Calu3 (cell line): Measurements from ENCODE around the gene MACROD2. TPM values are rescaled to one million over a fixed set of nuclear protein-coding genes. Genes with fewer than 3 reads are reported as not detected.

Experiments used
- BruUV-seq: library from RNA; stranded (reverse); fragments of 400-500 nt; replicated peaks from 2 replicates; lab custom pipeline; 2021; lab: Mats Ljungman, UMichigan
- CTCF ChIA-PET: fragments of 300-600 bp; sonication (Branson Sonifier 250); formaldehyde crosslinking; loops from one replicate; lab custom pipeline; 2022; ENCODE audit warnings: antibody characterized with exemption; lab: Charles Lee
- DNase-seq: peaks from one replicate; pipeline ENCODE4 v3.0.0; 2022
- H3K27ac Mint-ChIP-seq: one replicate; pipeline ENCODE4 v1.8.0; 2022; ENCODE audit warnings: mixed read lengths; ENCODE audit not compliant: unreplicated experiment
- H3K27me3 Mint-ChIP-seq: one replicate; pipeline ENCODE4 v1.8.0; 2022; ENCODE audit warnings: mixed read lengths; ENCODE audit not compliant: unreplicated experiment
- H3K36me3 Mint-ChIP-seq: one replicate; pipeline ENCODE4 v1.8.0; 2022; ENCODE audit warnings: mild to moderate bottlenecking, moderate library complexity, mixed read lengths; ENCODE audit not compliant: insufficient read depth, unreplicated experiment
- H3K4me1 Mint-ChIP-seq: one replicate; pipeline ENCODE4 v1.8.0; 2022; ENCODE audit warnings: mild to moderate bottlenecking, low read depth, mixed read lengths; ENCODE audit not compliant: unreplicated experiment
- H3K4me3 Mint-ChIP-seq: one replicate; pipeline ENCODE4 v1.8.0; 2022; ENCODE audit warnings: mild to moderate bottlenecking, low read depth, moderate library complexity, mixed read lengths; ENCODE audit not compliant: unreplicated experiment
- H3K9me3 Mint-ChIP-seq: one replicate; pipeline ENCODE4 v1.8.0; 2022; ENCODE audit warnings: low read depth, mixed read lengths; ENCODE audit not compliant: unreplicated experiment
- CTCF ChIP-seq: fragments of 200-600 bp; IDR thresholded peaks from one replicate; pipeline ENCODE4 v1.8.0; 2022; ENCODE audit warnings: antibody characterized with exemption; ENCODE audit not compliant: unreplicated experiment
- intact Hi-C: fragments of 100-400 bp; cut with micrococcal nuclease; formaldehyde crosslinking; loops from one replicate; pipeline ENCODE4 v1.10.0; 2022; ENCODE audit not compliant: unreplicated experiment
- total RNA-seq: library from RNA; stranded (reverse); gene quantifications from 2 replicates; pipeline ENCODE4 v1.2.3, GENCODE V29; 2022

The MACROD2 gene
- total RNA-seq, 1 experiment from 2014 or later = 29.4 TPM

- H3K9me3 Mint-ChIP-seq = no peaks in the 10 kb centered on the region
These were observed 2086.8 kb downstream of the MACROD2 start for GRCh38 chr20:16082051-16082550.

GRCh38 chr20:16083639-16084280 is 2088.4 kb downstream of the MACROD2 start:
- Mint-ChIP-seq H3K4me1 (no peaks in the 10 kb centered on the region), H3K4me3 (no peak overlapping the region), H3K27me3 (no peaks in the 10 kb centered on the region), H3K9me3 (no peaks in the 10 kb centered on the region), H3K27ac (no peak overlapping the region), H3K36me3 (no peaks in the 10 kb centered on the region)
- TF ChIP-seq CTCF = no peak
- DNase-seq = no peak
- no TSS peak for BruUV-seq
- CTCF ChIA-PET = no interaction called here
- intact Hi-C loops = no loop called here

More at GRCh38 chr20:16082051-16082550, 2086.8 kb downstream of the MACROD2 start:
- no peak for TF ChIP-seq CTCF
- no peak overlapping the region for H3K27ac Mint-ChIP-seq
- BruUV-seq = no TSS peak
- intact Hi-C loops = no loop called here
- no peak for DNase-seq
- CTCF ChIA-PET = no interaction called here
- H3K4me3 Mint-ChIP-seq = no peak overlapping the region
- H3K4me1 Mint-ChIP-seq = no peaks in the 10 kb centered on the region
- no peaks in the 10 kb centered on the region for H3K36me3 Mint-ChIP-seq
- H3K27me3 Mint-ChIP-seq = no peaks in the 10 kb centered on the region

- CTCF ChIA-PET = no interaction called here
- Mint-ChIP-seq H3K36me3 (no peaks in the 10 kb centered on the region), H3K27ac (no peak overlapping the region), H3K4me1 (no peaks in the 10 kb centered on the region), H3K9me3 (no peaks in the 10 kb centered on the region), H3K4me3 (no peak overlapping the region), H3K27me3 (no peaks in the 10 kb centered on the region)
- no peak for TF ChIP-seq CTCF
- no TSS peak for BruUV-seq
- DNase-seq = no peak
- intact Hi-C loops = no loop called here
These were observed 2099.9 kb downstream of the MACROD2 start for GRCh38 chr20:16095226-16095625.

GRCh38 chr20:16096756-16097326 is 2101.5 kb downstream of the MACROD2 start:
- intact Hi-C loops = no loop called here
- H3K27me3 Mint-ChIP-seq = no peaks in the 10 kb centered on the region
- H3K9me3 Mint-ChIP-seq = no peaks in the 10 kb centered on the region
- H3K4me3 Mint-ChIP-seq = no peak overlapping the region
- no peak for DNase-seq
- H3K4me1 Mint-ChIP-seq = no peaks in the 10 kb centered on the region
- TF ChIP-seq CTCF = no peak
- no peaks in the 10 kb centered on the region for H3K36me3 Mint-ChIP-seq
- CTCF ChIA-PET = no interaction called here
- BruUV-seq = no TSS peak
- no peak overlapping the region for H3K27ac Mint-ChIP-seq
